T-helper 2 cell treated with Interferon-gamma antibody and Interleukin-4, amounts not matched to agents 100 ng/mL and 5 ng/mL, for 36 hours (primary cell): Measurements from ENCODE around the gene ADPRH. TPM values are rescaled to one million over a fixed set of nuclear protein-coding genes. Genes with fewer than 3 reads are reported as not detected.
"Not testable (repeated sequence)": the region's sequence is repeated elsewhere in the genome, so short reads cannot be mapped to it uniquely, and the experiment has no call there.

ENCODE experiments used
- intact Hi-C: fragments of 100-400 bp; cut with micrococcal nuclease; formaldehyde crosslinking; loops from one replicate; pipeline ENCODE4 v1.15.1; 2023
- total RNA-seq: library from RNA; stranded (reverse); gene quantifications from 2 replicates; pipeline ENCODE4 v1.2.3, GENCODE V29; 2022

ADPRH gene
- total RNA-seq, 1 donor from 2014 or later: 2.8 TPM

- intact Hi-C loops: loop anchor here (1.0 to 5.0 kb wide), 7 partner anchors 50 to 676 kb away; partner anchors contain the start of genes ARHGAP31, TIMMDC1 and TMEM39A
Measured at GRCh38 chr3:119558626-119559317, 20.5 kb upstream of the ADPRH start.

GRCh38 chr3:119559441-119559963, 19.8 kb upstream of the ADPRH start, which contains the start of gene CD80:
Gene CD80, minus strand, starts transcription at chr3:119559614. Its CDS starts 1,886 bp downstream, at chr3:119557728.
- intact Hi-C loops: loop anchor here (1.0 to 5.0 kb wide), 7 partner anchors 51 to 677 kb away; partner anchors contain the start of genes ARHGAP31, TIMMDC1 and TMEM39A

GRCh38 chr3:119560160-119560559, 19.1 kb upstream of the ADPRH start:
- intact Hi-C loops: no loop called here

GRCh38 chr3:119562307-119562961, 16.9 kb upstream of the ADPRH start:
- intact Hi-C loops: no loop called here

GRCh38 chr3:119563334-119563733, 16.0 kb upstream of the ADPRH start:
- intact Hi-C loops: not testable (repeated sequence)

- intact Hi-C loops: no loop called here
Measured at GRCh38 chr3:119569156-119569555, 10.1 kb upstream of the ADPRH start.

- intact Hi-C loops: no loop called here
Measured at GRCh38 chr3:119570229-119570628, 9.1 kb upstream of the ADPRH start.

- intact Hi-C loops: no loop called here
Measured at GRCh38 chr3:119571230-119571629, 8.1 kb upstream of the ADPRH start.

GRCh38 chr3:119571688-119572087, 7.6 kb upstream of the ADPRH start:
- intact Hi-C loops: no loop called here

- intact Hi-C loops: loop anchor here (5.0 kb wide), 1 partner anchor 102 kb away; the partner anchor contains the start of gene COX17
Measured at GRCh38 chr3:119575507-119575906, 3.8 kb upstream of the ADPRH start.

GRCh38 chr3:119580067-119580760, 922 bp downstream of the ADPRH start:
- intact Hi-C loops: loop anchor here (5.0 kb wide), 1 partner anchor 57 kb away; no protein-coding TSS in a partner anchor

GRCh38 chr3:119582178-119582577, 2.9 kb downstream of the ADPRH start:
- intact Hi-C loops: loop anchor here (5.0 kb wide), 1 partner anchor 55 kb away; no protein-coding TSS in a partner anchor

GRCh38 chr3:119585208-119585607, 5.9 kb downstream of the ADPRH start:
- intact Hi-C loops: no loop called here

GRCh38 chr3:119585856-119586570, 6.7 kb downstream of the ADPRH start:
- intact Hi-C loops: no loop called here

GRCh38 chr3:119586733-119587172, 7.5 kb downstream of the ADPRH start:
- intact Hi-C loops: no loop called here

- intact Hi-C loops: no loop called here
Measured at GRCh38 chr3:119588112-119588511, 8.8 kb downstream of the ADPRH start.

GRCh38 chr3:119589102-119589773, 9.9 kb downstream of the ADPRH start:
- intact Hi-C loops: no loop called here

- intact Hi-C loops: no loop called here
Measured at GRCh38 chr3:119590706-119591105, 11.4 kb downstream of the ADPRH start.

- intact Hi-C loops: no loop called here
Measured at GRCh38 chr3:119592861-119593260, 13.6 kb downstream of the ADPRH start.

GRCh38 chr3:119594066-119594465, 14.8 kb downstream of the ADPRH start:
- intact Hi-C loops: no loop called here
